ENCODE measurements around the gene SPOP.

The SPOP gene

GRCh38 chr17:49694847-49695697 lies 17.2 kb upstream of the SPOP start:
- TF ChIP-seq TAF1 (IDR thresholded peaks at IDR 0.05; ENCODE audit: borderline replicate concordance, insufficient read depth, low read length): no peak
- no peak for TF ChIP-seq REST (IDR thresholded peaks at IDR 0.05; ENCODE audit: insufficient read depth in 1 of 2, low read depth in 2 of 2, low read length in 2 of 2)
- no peak for TF ChIP-seq SIN3A (IDR thresholded peaks at IDR 0.05; ENCODE audit: borderline replicate concordance, insufficient read depth, low read length)
- no peak for TF ChIP-seq POLR2AphosphoS5 (IDR thresholded peaks at IDR 0.05; ENCODE audit: low read depth, low read length)
- no peak for TF ChIP-seq FOXP2 (optimal IDR thresholded peaks at IDR 0.05; ENCODE audit: borderline replicate concordance, extremely low read depth, extremely low read length, insufficient read depth)

GRCh38 chr17:49692751-49693150 lies 14.9 kb upstream of the SPOP start:
- TF ChIP-seq FOXP2 (optimal IDR thresholded peaks at IDR 0.05; ENCODE audit: borderline replicate concordance, extremely low read depth, extremely low read length, insufficient read depth) (no peak), TAF1 (IDR thresholded peaks at IDR 0.05; ENCODE audit: borderline replicate concordance, insufficient read depth, low read length) (no peak), SIN3A (IDR thresholded peaks at IDR 0.05; ENCODE audit: borderline replicate concordance, insufficient read depth, low read length) (no peak), POLR2AphosphoS5 (IDR thresholded peaks at IDR 0.05; ENCODE audit: low read depth, low read length) (no peak), REST (IDR thresholded peaks at IDR 0.05; ENCODE audit: insufficient read depth in 1 of 2, low read depth in 2 of 2, low read length in 2 of 2) (no peak)

- TF ChIP-seq POLR2AphosphoS5 (IDR thresholded peaks at IDR 0.05; ENCODE audit: low read depth, low read length) (no peak), SIN3A (IDR thresholded peaks at IDR 0.05; ENCODE audit: borderline replicate concordance, insufficient read depth, low read length) (no peak), FOXP2 (optimal IDR thresholded peaks at IDR 0.05; ENCODE audit: borderline replicate concordance, extremely low read depth, extremely low read length, insufficient read depth) (no peak), TAF1 (IDR thresholded peaks at IDR 0.05; ENCODE audit: borderline replicate concordance, insufficient read depth, low read length) (no peak), REST (IDR thresholded peaks at IDR 0.05; ENCODE audit: insufficient read depth in 1 of 2, low read depth in 2 of 2, low read length in 2 of 2) (no peak)
Observed at GRCh38 chr17:49691677-49692191, 13.8 kb upstream of the SPOP start.

GRCh38 chr17:49691086-49691676 lies 13.3 kb upstream of the SPOP start:
- no peak for TF ChIP-seq TAF1 (IDR thresholded peaks at IDR 0.05; ENCODE audit: borderline replicate concordance, insufficient read depth, low read length)
- TF ChIP-seq POLR2AphosphoS5 (IDR thresholded peaks at IDR 0.05; ENCODE audit: low read depth, low read length): no peak
- TF ChIP-seq SIN3A (IDR thresholded peaks at IDR 0.05; ENCODE audit: borderline replicate concordance, insufficient read depth, low read length): no peak
- TF ChIP-seq FOXP2 (optimal IDR thresholded peaks at IDR 0.05; ENCODE audit: borderline replicate concordance, extremely low read depth, extremely low read length, insufficient read depth): no peak
- TF ChIP-seq REST (IDR thresholded peaks at IDR 0.05; ENCODE audit: insufficient read depth in 1 of 2, low read depth in 2 of 2, low read length in 2 of 2): no peak
